Hepatocyte (in vitro differentiated cells): ENCODE measurements around the gene ZNF227. TPM values are rescaled to one million over a fixed set of nuclear protein-coding genes. Genes with fewer than 3 reads are reported as not detected.
"Not testable (repeated sequence)": the region's sequence is repeated elsewhere in the genome, so short reads cannot be mapped to it uniquely, and the experiment has no call there.

Experiments used
- DNase-seq: peaks from one replicate; pipeline ENCODE4 v3.0.0-alpha.2; 2016; ENCODE audit warnings: low spot score
- H2AFZ ChIP-seq: fragments of 200-600 bp; sonication (generic); 2 replicates; pipeline ENCODE4 v1.6.0; 2016; ENCODE audit warnings: antibody characterized with exemption, mild to moderate bottlenecking
- H3K27ac ChIP-seq: fragments of 200-600 bp; sonication (generic); 2 replicates; pipeline ENCODE4 v1.5.1; 2016; ENCODE audit warnings: mild to moderate bottlenecking
- H3K27me3 ChIP-seq: fragments of 200-600 bp; sonication (generic); 2 replicates; pipeline ENCODE4 v1.6.1; 2016
- H3K36me3 ChIP-seq: fragments of 200-600 bp; sonication (generic); replicated peaks from 2 replicates; pipeline ENCODE4 v1.5.1; 2016; ENCODE audit warnings: low read depth; ENCODE audit not compliant: insufficient read depth
- H3K4me1 ChIP-seq: fragments of 200-600 bp; sonication (generic); 2 replicates; pipeline ENCODE4 v1.5.1; 2016; ENCODE audit warnings: mild to moderate bottlenecking, moderate library complexity; ENCODE audit not compliant: insufficient read depth
- H3K4me2 ChIP-seq: fragments of 200-600 bp; sonication (generic); 2 replicates; pipeline ENCODE4 v1.6.0; 2016
- H3K4me3 ChIP-seq: fragments of 200-600 bp; sonication (generic); 2 replicates; pipeline ENCODE4 v1.5.1; 2016; ENCODE audit warnings: mild to moderate bottlenecking
- H3K79me2 ChIP-seq: fragments of 200-600 bp; sonication (generic); 2 replicates; pipeline ENCODE4 v1.6.0; 2017; ENCODE audit warnings: mild to moderate bottlenecking
- H3K9me2 ChIP-seq: fragments of 200-600 bp; sonication (generic); replicated peaks from 2 replicates; pipeline ENCODE4 v1.6.0; 2017; ENCODE audit warnings: mild to moderate bottlenecking; ENCODE audit not compliant: insufficient read depth
- H3K9me3 ChIP-seq: fragments of 200-600 bp; sonication (generic); 2 replicates; pipeline ENCODE4 v1.5.1; 2016; ENCODE audit warnings: low read depth, mild to moderate bottlenecking
- H4K20me1 ChIP-seq: fragments of 200-600 bp; sonication (generic); 2 replicates; pipeline ENCODE4 v1.6.0; 2016; ENCODE audit warnings: mild to moderate bottlenecking; ENCODE audit not compliant: insufficient read depth, poor library complexity, severe bottlenecking
- CTCF ChIP-seq: fragments of 200-600 bp; sonication (generic); IDR thresholded peaks from 2 replicates; pipeline ENCODE4 v1.5.1; 2016; ENCODE audit warnings: antibody characterized with exemption, mild to moderate bottlenecking; ENCODE audit not compliant: poor library complexity
- EZH2 ChIP-seq: fragments of 200-600 bp; sonication (generic); IDR thresholded peaks from 2 replicates; pipeline ENCODE4 v1.6.1; 2016; ENCODE audit warnings: antibody characterized with exemption, mild to moderate bottlenecking, borderline replicate concordance
- EZH2phosphoT487 ChIP-seq: fragments of 200-600 bp; sonication (generic); IDR thresholded peaks from one replicate; pipeline ENCODE4 v1.6.1; 2018; ENCODE audit warnings: antibody characterized with exemption, mild to moderate bottlenecking, low read depth, moderate library complexity; ENCODE audit not compliant: unreplicated experiment, severe bottlenecking
- WGBS: methylation state at CpG from one replicate; pipeline ENCODE4 v1.1.6; 2016; ENCODE audit warnings: low lambda C conversion rate; ENCODE audit errors: missing lambda C conversion rate; 5-methylcytosine and 5-hydroxymethylcytosine counted together
- polyA plus RNA-seq: library from polyadenylated mRNA; unstranded; fragments of >200 nt; fragmentation: Nextera tagmentation; extraction: Ambion mirVana; gene quantifications from 2 replicates; pipeline ENCODE4 v1.2.1, GENCODE V29; 2016
- total RNA-seq: library from RNA; depleted of rRNA; stranded (reverse); fragments of >200 nt; gene quantifications from 2 replicates; pipeline ENCODE4 v1.2.3, GENCODE V29; 2014

ZNF227 gene
- total and polyA plus RNA-seq, 2 experiments from 2014 or later: 8.2 to 15.4 TPM

DNA sequence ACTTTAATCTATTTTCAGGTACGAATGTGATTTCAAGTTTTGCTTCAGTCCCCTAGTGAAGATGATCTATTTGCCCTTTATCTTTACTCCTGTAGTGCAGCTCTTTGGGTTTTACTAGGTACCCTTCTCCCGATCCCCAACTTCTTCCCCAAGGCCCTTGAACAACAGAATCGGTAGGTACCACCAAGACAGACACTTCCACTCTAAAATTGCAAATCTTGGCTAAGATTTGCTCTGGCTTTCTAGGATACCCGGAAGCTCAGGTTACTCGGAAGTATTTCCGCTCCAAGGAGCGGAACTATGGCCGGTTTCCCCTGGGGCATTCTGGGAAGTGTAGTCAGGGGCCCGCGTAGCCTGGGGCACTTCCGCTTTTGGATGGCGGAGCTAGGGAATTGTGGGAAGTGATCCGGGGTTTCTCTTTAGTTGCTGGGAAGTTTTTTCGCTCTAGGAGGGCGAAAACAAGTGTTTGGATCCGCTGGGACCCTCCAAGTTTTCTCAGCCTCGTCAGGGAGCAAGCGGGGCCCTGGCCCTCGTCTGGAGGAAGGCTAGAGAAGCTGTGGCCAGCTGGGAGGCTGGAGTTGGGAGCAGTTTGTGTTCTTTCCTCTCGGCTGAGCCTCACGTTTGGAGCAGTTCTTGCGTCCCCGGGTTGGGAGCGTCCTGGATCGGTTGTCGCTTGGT lies 5.1 kb upstream of the ZNF227 start:
- WGBS: 6% methylated on average over 26 of the region's 26 CpGs
- H4K20me1 ChIP-seq: no peaks in the 10 kb centered on the region

GRCh38 chr19:44212866-44213346 lies 574 bp downstream of the ZNF227 start:
- Histone ChIP-seq H3K4me2 (peak overlapping the region; percentile 80), H3K79me2 (peaks cover 39% of the 10 kb centered on the region), H2AFZ (peak overlapping the region; percentile 85), H3K27me3 (no peaks in the 10 kb centered on the region), H4K20me1 (no peaks in the 10 kb centered on the region), H3K4me1 (peaks cover 14% of the 10 kb centered on the region), H3K9me3 (no peaks in the 10 kb centered on the region), H3K36me3 (no peaks in the 10 kb centered on the region), H3K4me3 (peak overlapping the region; percentile 78), H3K9me2 (no peaks in the 10 kb centered on the region), H3K27ac (peak overlapping the region; percentile 36)
- WGBS: 3% methylated on average over 15 of the region's 15 CpGs
- DNase-seq: peak; percentile 20
- TF ChIP-seq EZH2phosphoT487 (no peak), CTCF (no peak), EZH2 (no peak)

More for the DNA sequence above, 5.1 kb upstream of the ZNF227 start:
- H3K79me2 ChIP-seq: peaks cover 8% of the 10 kb centered on the region
- peak overlapping the region; percentile 67 for H3K4me3 ChIP-seq
- no peaks in the 10 kb centered on the region for H3K9me2 ChIP-seq
- H3K27me3 ChIP-seq: no peaks in the 10 kb centered on the region
- H3K36me3 ChIP-seq: no peaks in the 10 kb centered on the region
- peak overlapping the region; percentile 84 for H2AFZ ChIP-seq
- peak; percentile 96 for DNase-seq
- TF ChIP-seq EZH2phosphoT487 (no peak), EZH2 (no peak), CTCF (no peak)
- peak overlapping the region; percentile 89 for H3K27ac ChIP-seq
- no peaks in the 10 kb centered on the region for H3K9me3 ChIP-seq
- H3K4me1 ChIP-seq: peaks cover 5% of the 10 kb centered on the region
- peak overlapping the region; percentile 82 for H3K4me2 ChIP-seq

- not testable (repeated sequence) for H3K9me2 ChIP-seq, H3K4me3 ChIP-seq, DNase-seq, H3K4me2 ChIP-seq, H3K27me3 ChIP-seq, H3K4me1 ChIP-seq, H4K20me1 ChIP-seq, H3K36me3 ChIP-seq, H2AFZ ChIP-seq, H3K9me3 ChIP-seq, H3K27ac ChIP-seq
- WGBS: 96% methylated on average over 3 of the region's 3 CpGs
- H3K79me2 ChIP-seq: peaks cover 12% of the 10 kb centered on the region
Measured at GRCh38 chr19:44219926-44220325, 7.6 kb downstream of the ZNF227 start.

DNA sequence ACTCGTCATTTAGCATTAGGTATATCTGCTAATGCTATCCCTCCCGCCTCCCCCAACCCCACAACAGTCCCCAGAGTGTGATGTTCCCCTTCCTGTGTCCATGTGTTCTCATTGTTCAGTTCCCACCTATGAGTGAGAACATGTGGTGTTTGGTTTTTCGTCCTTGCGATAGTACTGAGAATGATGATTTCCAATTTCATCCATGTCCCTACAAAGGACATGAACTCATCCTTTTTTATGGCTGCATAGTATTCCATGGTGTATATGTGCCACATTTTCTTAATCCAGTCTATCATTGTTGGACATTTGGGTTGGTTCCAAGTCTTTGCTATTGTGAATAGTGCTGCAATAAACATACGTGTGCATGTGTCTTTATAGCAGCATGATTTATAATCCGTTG lies 8.4 kb downstream of the ZNF227 start:
- H2AFZ ChIP-seq, H3K9me3 ChIP-seq, H3K9me2 ChIP-seq, H3K4me1 ChIP-seq, H3K27me3 ChIP-seq, H3K4me2 ChIP-seq, H3K36me3 ChIP-seq, DNase-seq, H3K4me3 ChIP-seq, H3K27ac ChIP-seq, H4K20me1 ChIP-seq: not testable (repeated sequence)
- H3K79me2 ChIP-seq: peaks cover 11% of the 10 kb centered on the region
- WGBS: 97% methylated on average over 6 of the region's 6 CpGs

DNA sequence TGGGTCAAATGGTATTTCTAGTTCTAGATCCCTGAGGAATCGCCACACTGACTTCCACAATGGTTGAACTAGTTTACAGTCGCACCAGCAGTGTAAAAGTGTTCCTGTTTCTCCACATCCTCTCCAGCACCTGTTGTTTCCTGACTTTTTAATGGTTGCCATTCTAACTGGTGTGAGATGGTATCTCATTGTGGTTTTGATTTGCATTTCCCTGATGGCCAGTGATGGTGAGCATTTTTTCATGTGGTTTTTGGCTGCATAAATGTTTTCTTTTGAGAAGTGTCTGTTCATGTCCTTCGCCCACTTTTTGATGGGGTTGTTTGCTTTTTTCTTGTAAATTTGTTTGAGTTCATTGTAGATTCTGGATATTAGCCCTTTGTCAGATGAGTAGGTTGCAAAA lies 9.0 kb downstream of the ZNF227 start:
- 91% methylated on average over 3 of the region's 3 CpGs for WGBS
- not testable (repeated sequence) for H3K4me1 ChIP-seq, DNase-seq, H3K9me2 ChIP-seq, H3K27me3 ChIP-seq, H4K20me1 ChIP-seq, H3K9me3 ChIP-seq, H3K79me2 ChIP-seq, H3K4me3 ChIP-seq, H3K36me3 ChIP-seq, H3K27ac ChIP-seq, H3K4me2 ChIP-seq, H2AFZ ChIP-seq
